GM12801 (cell line): Measurements from ENCODE around the gene LRIG1.

Experiments used
- TF ChIP-seq, protein P1 (sequence below): IDR thresholded peaks from one replicate; pipeline ENCODE4 v1.5.1; 2011; ENCODE audit warnings: control low read depth; ENCODE audit not compliant: insufficient read length; ENCODE audit errors: extremely low read depth

LRIG1 gene

DNA sequence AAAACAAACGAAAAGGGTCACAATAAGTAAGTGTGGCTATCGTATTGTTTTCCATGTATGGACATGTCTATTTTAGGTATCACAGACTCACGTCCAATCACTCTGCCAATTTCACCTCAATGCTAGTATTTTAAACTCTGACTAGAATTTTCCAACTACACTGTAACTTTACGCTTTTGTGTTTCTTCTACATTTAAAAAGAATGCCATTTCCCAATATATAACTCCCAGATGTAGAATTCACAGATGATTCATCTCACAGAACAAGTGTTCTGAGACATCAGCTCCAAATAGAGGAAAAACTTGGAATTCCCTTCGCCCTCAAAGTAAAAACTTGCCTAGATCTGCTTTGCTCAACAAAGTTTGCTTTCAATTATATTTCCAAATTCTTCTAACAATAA lies 14.2 kb downstream of the LRIG1 start:
- TF ChIP-seq, protein P1, sequence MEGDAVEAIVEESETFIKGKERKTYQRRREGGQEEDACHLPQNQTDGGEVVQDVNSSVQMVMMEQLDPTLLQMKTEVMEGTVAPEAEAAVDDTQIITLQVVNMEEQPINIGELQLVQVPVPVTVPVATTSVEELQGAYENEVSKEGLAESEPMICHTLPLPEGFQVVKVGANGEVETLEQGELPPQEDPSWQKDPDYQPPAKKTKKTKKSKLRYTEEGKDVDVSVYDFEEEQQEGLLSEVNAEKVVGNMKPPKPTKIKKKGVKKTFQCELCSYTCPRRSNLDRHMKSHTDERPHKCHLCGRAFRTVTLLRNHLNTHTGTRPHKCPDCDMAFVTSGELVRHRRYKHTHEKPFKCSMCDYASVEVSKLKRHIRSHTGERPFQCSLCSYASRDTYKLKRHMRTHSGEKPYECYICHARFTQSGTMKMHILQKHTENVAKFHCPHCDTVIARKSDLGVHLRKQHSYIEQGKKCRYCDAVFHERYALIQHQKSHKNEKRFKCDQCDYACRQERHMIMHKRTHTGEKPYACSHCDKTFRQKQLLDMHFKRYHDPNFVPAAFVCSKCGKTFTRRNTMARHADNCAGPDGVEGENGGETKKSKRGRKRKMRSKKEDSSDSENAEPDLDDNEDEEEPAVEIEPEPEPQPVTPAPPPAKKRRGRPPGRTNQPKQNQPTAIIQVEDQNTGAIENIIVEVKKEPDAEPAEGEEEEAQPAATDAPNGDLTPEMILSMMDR = no peak

DNA sequence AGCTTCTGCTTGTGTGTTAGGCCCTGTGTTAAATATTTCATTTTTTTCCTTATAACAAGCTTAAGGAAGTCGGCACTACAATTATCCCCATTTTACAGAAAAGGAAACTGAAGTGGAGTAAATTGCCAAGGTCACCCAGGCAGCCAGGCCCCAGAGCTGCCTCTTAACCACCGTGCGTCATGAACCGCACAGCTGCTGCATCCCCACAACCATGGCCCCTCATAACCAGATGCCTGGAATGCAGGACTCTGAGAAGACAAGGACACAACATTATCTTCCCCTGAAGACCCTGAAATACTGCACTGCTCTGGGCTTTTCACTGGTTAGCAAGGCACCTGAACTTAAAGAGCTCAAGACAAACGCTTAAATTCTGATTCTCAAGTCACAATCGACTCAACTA lies 14.6 kb downstream of the LRIG1 start:
- TF ChIP-seq, protein P1 = no peak

DNA sequence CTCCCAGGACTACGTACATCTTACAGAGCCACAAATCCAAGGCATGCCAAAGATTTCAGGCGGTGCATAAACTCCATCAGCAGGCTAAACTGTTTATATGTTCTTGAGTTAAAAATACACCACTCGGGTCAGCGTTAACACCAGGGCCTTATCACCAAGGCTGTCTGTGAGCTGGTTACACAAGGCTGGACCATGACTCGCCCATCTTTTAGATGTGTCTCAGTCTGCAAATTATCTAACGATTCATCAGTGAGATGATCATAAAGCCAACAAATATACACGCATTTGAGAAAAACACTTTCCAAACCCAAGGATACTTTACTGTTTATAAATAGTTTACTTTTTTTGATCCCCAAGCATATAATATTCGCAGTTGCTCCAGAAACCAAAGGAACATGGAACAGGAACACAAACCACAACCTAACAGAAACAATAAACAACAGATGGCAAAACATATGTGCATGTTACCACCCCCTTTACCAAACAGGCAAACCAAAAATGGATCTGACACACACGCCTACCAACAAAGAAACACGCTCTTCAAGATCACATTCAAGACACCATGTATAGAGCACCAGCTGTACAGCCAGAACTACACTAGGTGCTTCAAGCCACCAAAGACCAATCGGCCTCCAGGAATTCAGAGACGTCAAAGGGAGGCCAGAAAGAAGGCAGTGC lies 15.4 kb downstream of the LRIG1 start:
- TF ChIP-seq, protein P1 = no peak

DNA sequence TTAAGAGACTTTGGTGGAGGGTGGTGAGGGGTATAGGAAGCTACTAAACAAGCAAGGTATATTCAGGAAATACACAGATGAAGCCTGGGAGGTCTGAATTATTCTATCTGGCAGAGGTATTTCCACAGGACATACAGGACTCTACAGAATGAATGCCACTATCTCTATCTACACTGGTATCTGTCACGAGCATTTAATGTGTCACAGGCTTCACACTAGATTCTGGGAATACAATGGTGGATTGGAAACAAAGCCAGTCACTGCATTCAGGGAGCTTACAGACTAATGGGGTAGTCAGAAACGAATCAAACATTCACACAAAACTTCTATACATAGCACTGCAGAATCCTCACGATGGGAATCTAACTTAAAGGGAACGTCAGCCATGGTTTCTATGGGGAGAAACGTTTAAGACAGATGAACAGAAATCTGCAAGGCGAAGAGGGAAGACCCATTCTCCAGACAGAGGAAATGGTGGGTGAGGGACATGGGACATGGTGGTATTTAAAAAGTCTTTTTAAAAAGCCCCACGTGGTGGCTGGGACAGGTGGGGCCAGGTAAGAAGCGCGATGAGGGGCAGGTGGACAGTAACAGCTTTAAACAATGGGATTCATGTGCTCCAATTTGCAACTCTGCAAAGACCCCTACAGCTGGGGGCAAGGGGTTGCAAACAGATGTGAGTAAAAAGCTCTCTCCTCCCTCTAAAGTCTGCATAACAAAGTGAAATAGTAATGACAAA lies 16.5 kb downstream of the LRIG1 start:
- TF ChIP-seq, protein P1 = no peak

DNA sequence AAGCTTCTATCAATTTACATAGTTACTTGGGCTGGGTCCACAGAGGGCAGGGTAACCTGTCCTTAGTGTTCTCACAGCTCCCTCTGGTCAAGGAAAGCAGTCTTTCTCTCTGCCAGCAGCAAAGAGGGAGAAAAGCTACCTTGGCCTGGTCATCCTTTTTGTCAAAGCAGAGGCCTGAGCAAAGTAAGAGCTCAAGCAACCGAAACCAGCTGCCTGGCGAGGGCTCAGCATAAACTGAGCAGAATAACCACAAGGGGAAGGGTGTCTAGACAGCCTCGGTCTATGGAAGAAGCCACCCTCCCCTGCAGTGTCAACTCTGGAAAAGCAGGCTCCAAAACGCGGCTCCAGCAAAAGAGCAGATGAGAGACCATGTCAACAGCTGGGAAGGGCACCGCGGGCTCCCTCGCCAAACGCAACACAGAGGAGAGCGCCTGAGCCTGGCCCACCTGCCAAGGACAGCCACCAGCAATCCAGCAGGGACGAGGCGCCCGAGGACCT lies 17.4 kb downstream of the LRIG1 start:
- TF ChIP-seq, protein P1 = no peak

DNA sequence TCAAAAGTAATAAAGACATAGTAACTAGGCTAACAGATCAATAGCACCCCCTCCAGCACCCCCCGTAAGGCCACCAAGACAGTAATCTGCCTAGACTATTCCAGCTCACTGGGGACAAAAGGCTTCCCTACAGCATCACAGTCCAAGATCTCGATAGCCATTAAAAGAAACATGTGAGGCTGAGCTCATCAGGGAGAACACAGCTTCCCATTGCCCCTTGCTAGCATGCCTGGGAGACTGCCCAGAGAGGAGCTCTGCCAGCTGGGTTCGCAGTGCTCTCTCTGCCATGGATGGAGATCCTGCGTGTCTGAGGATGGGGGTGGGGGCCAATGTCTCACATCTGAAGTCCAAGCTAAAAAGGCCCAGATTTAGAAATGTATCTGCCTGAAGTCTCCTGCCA lies 17.8 kb downstream of the LRIG1 start:
- TF ChIP-seq, protein P1 = no peak

DNA sequence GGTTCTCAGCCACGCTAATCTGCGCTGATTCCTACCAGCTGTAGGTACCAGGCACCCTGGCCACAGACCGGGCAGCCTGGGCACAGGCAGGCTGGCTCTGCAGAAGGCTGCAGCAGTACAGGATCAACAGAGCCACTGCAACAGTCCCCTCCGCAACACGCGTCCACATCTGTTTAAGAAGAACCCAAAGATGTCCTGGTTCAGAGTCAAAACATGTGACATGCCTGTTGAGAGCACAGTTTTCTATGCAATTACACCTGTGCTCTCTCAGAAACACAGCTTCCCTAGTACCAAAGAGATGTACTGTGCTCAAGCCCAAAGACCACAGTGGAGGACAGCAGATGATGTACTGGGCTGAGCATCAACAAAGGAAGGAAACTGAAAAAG lies 18.8 kb downstream of the LRIG1 start:
- TF ChIP-seq, protein P1 = no peak
